B cell (primary cell): ENCODE results near the gene CELF4. TPM values are rescaled to one million over a fixed set of nuclear protein-coding genes. Genes with fewer than 3 reads are reported as not detected.

ENCODE experiments used
- ATAC-seq: fragments of 200-7000 bp; cut with Tn5 transposase; one replicate; pipeline ENCODE4 v1.10.0; 2021; ENCODE audit warnings: low read depth, mild to moderate bottlenecking, moderate number of reproducible peaks, moderate library complexity
- CTCF ChIA-PET: fragments of 350-600 bp; sonication (Branson Sonifier 250); formaldehyde crosslinking; loops from one replicate; lab custom pipeline; 2021; ENCODE audit warnings: antibody characterized with exemption, inconsistent platforms; lab: Charles Lee
- POLR2A ChIA-PET: fragments of 350-600 bp; sonication (Branson Sonifier 250); formaldehyde crosslinking; loops from one replicate; lab custom pipeline; 2021; ENCODE audit warnings: antibody characterized with exemption; lab: Charles Lee
- DNase-seq: peaks from one replicate; pipeline ENCODE4 v3.0.0; 2013
- H2AFZ ChIP-seq: 2 replicates; pipeline ENCODE4 v1.6.1; 2012; ENCODE audit warnings: mild to moderate bottlenecking, low read depth, low read length; ENCODE audit not compliant: insufficient read depth, poor library complexity, severe bottlenecking
- H3K27ac ChIP-seq, 2 donors: 1 replicate in 1 of 2; 2 replicates in 1 of 2; pipeline ENCODE4 v1.5.1; 2012 to 2013; ENCODE audit warnings: low read length in 2 of 2, mild to moderate bottlenecking in 2 of 2, moderate library complexity in 1 of 2
- H3K27me3 ChIP-seq, 4 experiments: fragments of 200-600 bp in 1 of 4; sonication (generic) in 1 of 4; replicated peaks in 1 of 4; 1 replicate in 2 of 4; 2 replicates in 2 of 4; pipeline versions ENCODE4 v1.6.1 to v1.7.0; 2013 to 2016; ENCODE audit warnings: low read length in 3 of 4, mild to moderate bottlenecking in 2 of 4, mixed read lengths in 1 of 4, moderate library complexity in 1 of 4; ENCODE audit not compliant: insufficient read depth in 4 of 4, control insufficient read depth in 3 of 4; ENCODE audit errors: control extremely low read depth in 1 of 4
- H3K36me3 ChIP-seq, 2 experiments: replicated peaks in 1 of 2; 1 replicate in 1 of 2; 2 replicates in 1 of 2; pipeline versions ENCODE4 v1.6.1 to v1.7.1; 2013; ENCODE audit warnings: low read length in 1 of 2; ENCODE audit not compliant: insufficient read depth in 2 of 2, control insufficient read depth in 1 of 2; ENCODE audit errors: control extremely low read depth in 1 of 2, extremely low read depth in 1 of 2
- H3K4me1 ChIP-seq, 2 donors: fragments of 200-600 bp in 1 of 2; sonication (generic) in 1 of 2; 1 replicate in 1 of 2; 2 replicates in 1 of 2; pipeline versions ENCODE4 v1.5.1 to v1.6.1; 2013 to 2017; ENCODE audit warnings: low read length in 2 of 2; ENCODE audit not compliant: control insufficient read depth in 2 of 2, insufficient read depth in 2 of 2
- H3K4me2 ChIP-seq: replicated peaks from 2 replicates; pipeline ENCODE3; 2012; ENCODE audit warnings: mild to moderate bottlenecking, low read depth, low read length; ENCODE audit not compliant: poor library complexity, severe bottlenecking
- H3K4me3 ChIP-seq, 5 experiments: fragments of 200-600 bp in 1 of 5; sonication (generic) in 1 of 5; 1 replicate in 3 of 5; 2 replicates in 2 of 5; pipeline versions ENCODE4 v1.5.1 to v1.7.0; 2011 to 2016; ENCODE audit warnings: low read length in 4 of 5, mild to moderate bottlenecking in 4 of 5, low read depth in 2 of 5, control low read depth in 1 of 5, moderate library complexity in 1 of 5; ENCODE audit not compliant: insufficient read depth in 1 of 5; ENCODE audit errors: control extremely low read depth in 1 of 5, extremely low read depth in 1 of 5
- H3K79me2 ChIP-seq: fragments of 200-600 bp; sonication (generic); one replicate; pipeline ENCODE4 v1.6.0; 2016; ENCODE audit warnings: low read length; ENCODE audit not compliant: control insufficient read depth, insufficient read depth
- H3K9ac ChIP-seq: fragments of 200-600 bp; sonication (generic); 2 replicates; pipeline ENCODE4 v1.6.1; 2017; ENCODE audit warnings: mild to moderate bottlenecking, low read length, moderate library complexity
- H3K9me3 ChIP-seq, 3 donors: one replicate each; pipeline versions ENCODE4 v1.6.1 to v1.7.1; 2013; ENCODE audit warnings: low read length in 2 of 3; ENCODE audit not compliant: control insufficient read depth in 2 of 3, insufficient read depth in 1 of 3; ENCODE audit errors: control extremely low read depth in 1 of 3
- H4K20me1 ChIP-seq: 2 replicates; pipeline ENCODE4 v1.6.0; 2012; ENCODE audit warnings: mild to moderate bottlenecking, low read length; ENCODE audit not compliant: insufficient read depth, control insufficient read depth, poor library complexity, severe bottlenecking
- H3K27ac Mint-ChIP-seq: one replicate; pipeline ENCODE4 v1.8.0; 2021; ENCODE audit warnings: mixed read lengths
- H3K27me3 Mint-ChIP-seq: one replicate; pipeline ENCODE4 v1.8.0; 2021; ENCODE audit warnings: mixed read lengths
- H3K4me1 Mint-ChIP-seq: one replicate; pipeline ENCODE4 v1.8.0; 2021; ENCODE audit warnings: mixed read lengths
- H3K4me3 Mint-ChIP-seq: one replicate; pipeline ENCODE4 v1.8.0; 2021; ENCODE audit warnings: mixed read lengths
- H3K9me3 Mint-ChIP-seq: one replicate; pipeline ENCODE4 v1.8.0; 2022; ENCODE audit warnings: mixed read lengths; ENCODE audit not compliant: insufficient read depth
- CTCF ChIP-seq: fragments of 200-600 bp; IDR thresholded peaks from one replicate; pipeline ENCODE4 v1.8.0; 2022; ENCODE audit warnings: antibody characterized with exemption, mild to moderate bottlenecking
- EZH2 ChIP-seq: IDR thresholded peaks from 2 replicates; pipeline ENCODE4 v1.6.1; 2012; ENCODE audit warnings: borderline replicate concordance, low read depth, mild to moderate bottlenecking, moderate library complexity, low read length; ENCODE audit not compliant: insufficient read depth, poor library complexity, severe bottlenecking
- WGBS: methylation state at CpG from one replicate; pipeline ENCODE4 v1.1.5; 2013; ENCODE audit warnings: missing lambda C conversion rate; ENCODE audit not compliant: insufficient coverage; 5-methylcytosine and 5-hydroxymethylcytosine counted together
- intact Hi-C: fragments of 100-400 bp; cut with micrococcal nuclease; formaldehyde crosslinking; loops from one replicate; pipeline ENCODE4 v1.10.0; 2022
- polyA plus RNA-seq: library from polyadenylated mRNA; depleted of rRNA; stranded (reverse); fragments of >200 nt; gene quantifications from 2 replicates; pipeline ENCODE4 v1.2.3, GENCODE V29; 2012
- total RNA-seq, 2 donors: library from RNA; stranded (reverse); fragments of 120-200 nt in 1 of 2; gene quantifications; 1 replicate in 1 of 2; 2 replicates in 1 of 2; pipeline versions ENCODE4 v1.2.3 to v1.2.4, GENCODE V29; 2013 to 2022

Gene CELF4
- total and polyA plus RNA-seq, 2 donors (not counting 1 experiment from before 2014, with no cell fraction given), result not detected

- POLR2A ChIA-PET, result no interaction called here
- WGBS, result 95% methylated on average over 4 of the region's 9 CpGs
- peak; percentile 95 for TF ChIP-seq CTCF
- no peak for TF ChIP-seq EZH2
- intact Hi-C loops, result no loop called here
- Mint-ChIP-seq H3K4me1 (no peaks in the 10 kb centered on the region), H3K4me3 (no peak overlapping the region), H3K27me3 (peaks cover 15% of the 10 kb centered on the region), H3K9me3 (no peaks in the 10 kb centered on the region), H3K27ac (no peak overlapping the region)
- Histone ChIP-seq H3K27me3 (peaks cover 0 to 3% (median 0%) of the 10 kb centered on the region in 4 experiments), H3K36me3 (no peaks in the 10 kb centered on the region), H4K20me1 (no peaks in the 10 kb centered on the region), H3K9ac (no peak overlapping the region), H3K4me2 (no peak overlapping the region), H2AFZ (no peak overlapping the region), H3K27ac (no peak overlapping the region), H3K4me3 (no peak overlapping the region), H3K4me1 (no peaks in the 10 kb centered on the region), H3K79me2 (no peaks in the 10 kb centered on the region), H3K9me3 (peaks cover 0 to 3% (median 0%) of the 10 kb centered on the region in 3 donors)
- DNase-seq (peak; percentile 34), ATAC-seq (no peak)
- CTCF ChIA-PET, result interaction anchor here (0.8 to 2.2 kb wide), 2 partner anchors 151 to 152 kb away, joined by 3 to 6 read pairs; no protein-coding TSS in a partner anchor
These were observed 179.5 kb downstream of the CELF4 start for GRCh38 chr18:37385846-37386778.
